ENCODE data around the gene VTI1A.
"Not testable (repeated sequence)": the region's sequence is repeated elsewhere in the genome, so short reads cannot be mapped to it uniquely, and the experiment has no call there.

Gene VTI1A

GRCh38 chr10:112536663-112537062 is 89.6 kb downstream of the VTI1A start:
- no peaks in the 10 kb centered on the region for H3K4me1 ChIP-seq (ENCODE audit: control insufficient read depth, insufficient read depth, low read length)
- no CpG with 5 or more reads among the region's 8 CpGs for WGBS (ENCODE audit: insufficient coverage, insufficient read length)
- no peaks in the 10 kb centered on the region for H3K9me3 ChIP-seq (ENCODE audit: control insufficient read depth, insufficient read depth, low read length)
- no peaks in the 10 kb centered on the region for H3K36me3 ChIP-seq (ENCODE audit: control insufficient read depth, insufficient read depth, low read length)
- no peaks in the 10 kb centered on the region for H3K27me3 ChIP-seq (ENCODE audit: control insufficient read depth, insufficient read depth, low read length)
- H3K27ac ChIP-seq (ENCODE audit: low read length): no peak overlapping the region
- no peak for DNase-seq (ENCODE audit: low read depth, low spot score)
- H3K4me3 ChIP-seq (ENCODE audit: low read length): no peak overlapping the region

GRCh38 chr10:112538168-112538567 is 91.2 kb downstream of the VTI1A start:
- no peak for DNase-seq (ENCODE audit: low read depth, low spot score)
- H3K27me3 ChIP-seq (ENCODE audit: control insufficient read depth, insufficient read depth, low read length): no peaks in the 10 kb centered on the region
- H3K4me1 ChIP-seq (ENCODE audit: control insufficient read depth, insufficient read depth, low read length): no peaks in the 10 kb centered on the region
- no CpG with 5 or more reads among the region's 7 CpGs for WGBS (ENCODE audit: insufficient coverage, insufficient read length)
- no peaks in the 10 kb centered on the region for H3K36me3 ChIP-seq (ENCODE audit: control insufficient read depth, insufficient read depth, low read length)
- H3K9me3 ChIP-seq (ENCODE audit: control insufficient read depth, insufficient read depth, low read length): no peaks in the 10 kb centered on the region
- no peak overlapping the region for H3K4me3 ChIP-seq (ENCODE audit: low read length)
- no peak overlapping the region for H3K27ac ChIP-seq (ENCODE audit: low read length)

DNA sequence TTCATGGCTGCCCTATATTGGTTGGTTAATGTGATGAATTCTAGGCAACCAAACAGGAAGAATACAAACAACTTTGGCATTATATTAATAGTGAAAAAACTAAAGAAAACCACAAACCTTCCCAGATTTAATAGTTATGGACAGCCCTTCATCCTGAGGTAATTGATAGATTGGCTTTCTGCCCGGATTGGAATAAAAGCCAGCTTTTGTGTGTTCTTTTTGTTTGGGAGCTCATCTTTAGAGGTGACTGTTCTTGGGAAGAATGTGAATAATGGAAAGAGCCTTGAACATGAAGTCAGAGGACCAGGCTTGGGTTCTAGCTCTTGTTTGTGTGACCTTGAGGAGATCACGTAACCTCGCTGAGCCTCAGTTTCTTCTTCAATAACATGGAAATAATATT is 92.3 kb downstream of the VTI1A start:
- no peak for DNase-seq (ENCODE audit: low read depth, low spot score)
- Histone ChIP-seq H3K27me3 (ENCODE audit: control insufficient read depth, insufficient read depth, low read length) (no peaks in the 10 kb centered on the region), H3K27ac (ENCODE audit: low read length) (no peak overlapping the region), H3K4me3 (ENCODE audit: low read length) (no peak overlapping the region), H3K9me3 (ENCODE audit: control insufficient read depth, insufficient read depth, low read length) (no peaks in the 10 kb centered on the region), H3K4me1 (ENCODE audit: control insufficient read depth, insufficient read depth, low read length) (no peaks in the 10 kb centered on the region), H3K36me3 (ENCODE audit: control insufficient read depth, insufficient read depth, low read length) (no peaks in the 10 kb centered on the region)
- WGBS (ENCODE audit: insufficient coverage, insufficient read length): no CpG with 5 or more reads among the region's 3 CpGs

- not testable (repeated sequence) for H3K9me3 ChIP-seq (ENCODE audit: control insufficient read depth, insufficient read depth, low read length); H3K4me3 ChIP-seq (ENCODE audit: low read length); H3K27ac ChIP-seq (ENCODE audit: low read length); H3K36me3 ChIP-seq (ENCODE audit: control insufficient read depth, insufficient read depth, low read length); H3K27me3 ChIP-seq (ENCODE audit: control insufficient read depth, insufficient read depth, low read length); H3K4me1 ChIP-seq (ENCODE audit: control insufficient read depth, insufficient read depth, low read length); DNase-seq (ENCODE audit: low read depth, low spot score)
- WGBS (ENCODE audit: insufficient coverage, insufficient read length): no CpG with 5 or more reads among the region's 5 CpGs
These were observed 95.8 kb downstream of the VTI1A start for GRCh38 chr10:112542823-112543222.

- Histone ChIP-seq H3K36me3 (ENCODE audit: control insufficient read depth, insufficient read depth, low read length) (no peaks in the 10 kb centered on the region), H3K27ac (ENCODE audit: low read length) (no peak overlapping the region), H3K4me3 (ENCODE audit: low read length) (no peak overlapping the region), H3K4me1 (ENCODE audit: control insufficient read depth, insufficient read depth, low read length) (no peaks in the 10 kb centered on the region), H3K9me3 (ENCODE audit: control insufficient read depth, insufficient read depth, low read length) (no peaks in the 10 kb centered on the region), H3K27me3 (ENCODE audit: control insufficient read depth, insufficient read depth, low read length) (no peaks in the 10 kb centered on the region)
- WGBS (ENCODE audit: insufficient coverage, insufficient read length): no CpG with 5 or more reads among the region's 2 CpGs
- DNase-seq (ENCODE audit: low read depth, low spot score): no peak
These were observed 99.5 kb downstream of the VTI1A start for GRCh38 chr10:112546474-112546873.

- Histone ChIP-seq H3K27me3 (ENCODE audit: control insufficient read depth, insufficient read depth, low read length) (no peaks in the 10 kb centered on the region), H3K36me3 (ENCODE audit: control insufficient read depth, insufficient read depth, low read length) (no peaks in the 10 kb centered on the region), H3K4me3 (ENCODE audit: low read length) (no peak overlapping the region), H3K9me3 (ENCODE audit: control insufficient read depth, insufficient read depth, low read length) (no peaks in the 10 kb centered on the region), H3K4me1 (ENCODE audit: control insufficient read depth, insufficient read depth, low read length) (no peaks in the 10 kb centered on the region), H3K27ac (ENCODE audit: low read length) (no peak overlapping the region)
- no peak for DNase-seq (ENCODE audit: low read depth, low spot score)
- no CpG with 5 or more reads among the region's 8 CpGs for WGBS (ENCODE audit: insufficient coverage, insufficient read length)
These were observed 101.7 kb downstream of the VTI1A start for GRCh38 chr10:112548535-112549276.

- H3K9me3 ChIP-seq (ENCODE audit: control insufficient read depth, insufficient read depth, low read length): no peaks in the 10 kb centered on the region
- DNase-seq (ENCODE audit: low read depth, low spot score): no peak
- H3K36me3 ChIP-seq (ENCODE audit: control insufficient read depth, insufficient read depth, low read length): no peaks in the 10 kb centered on the region
- no peak overlapping the region for H3K4me3 ChIP-seq (ENCODE audit: low read length)
- no peak overlapping the region for H3K27ac ChIP-seq (ENCODE audit: low read length)
- no peaks in the 10 kb centered on the region for H3K4me1 ChIP-seq (ENCODE audit: control insufficient read depth, insufficient read depth, low read length)
- WGBS (ENCODE audit: insufficient coverage, insufficient read length): no CpG with 5 or more reads among the region's 4 CpGs
- H3K27me3 ChIP-seq (ENCODE audit: control insufficient read depth, insufficient read depth, low read length): no peaks in the 10 kb centered on the region
These were observed 105.6 kb downstream of the VTI1A start for GRCh38 chr10:112552593-112553110.

- H3K4me3 ChIP-seq (ENCODE audit: low read length): no peak overlapping the region
- H3K9me3 ChIP-seq (ENCODE audit: control insufficient read depth, insufficient read depth, low read length): no peaks in the 10 kb centered on the region
- no peak overlapping the region for H3K27ac ChIP-seq (ENCODE audit: low read length)
- WGBS (ENCODE audit: insufficient coverage, insufficient read length): no CpG with 5 or more reads among the region's 3 CpGs
- H3K4me1 ChIP-seq (ENCODE audit: control insufficient read depth, insufficient read depth, low read length): no peaks in the 10 kb centered on the region
- DNase-seq (ENCODE audit: low read depth, low spot score): no peak
- no peaks in the 10 kb centered on the region for H3K36me3 ChIP-seq (ENCODE audit: control insufficient read depth, insufficient read depth, low read length)
- H3K27me3 ChIP-seq (ENCODE audit: control insufficient read depth, insufficient read depth, low read length): no peaks in the 10 kb centered on the region
These were observed 106.3 kb downstream of the VTI1A start for GRCh38 chr10:112553315-112553714.

GRCh38 chr10:112554263-112554662 is 107.2 kb downstream of the VTI1A start:
- no peaks in the 10 kb centered on the region for H3K9me3 ChIP-seq (ENCODE audit: control insufficient read depth, insufficient read depth, low read length)
- DNase-seq (ENCODE audit: low read depth, low spot score): no peak
- no peaks in the 10 kb centered on the region for H3K27me3 ChIP-seq (ENCODE audit: control insufficient read depth, insufficient read depth, low read length)
- no peaks in the 10 kb centered on the region for H3K36me3 ChIP-seq (ENCODE audit: control insufficient read depth, insufficient read depth, low read length)
- no peak overlapping the region for H3K4me3 ChIP-seq (ENCODE audit: low read length)
- no peak overlapping the region for H3K27ac ChIP-seq (ENCODE audit: low read length)
- H3K4me1 ChIP-seq (ENCODE audit: control insufficient read depth, insufficient read depth, low read length): no peaks in the 10 kb centered on the region

GRCh38 chr10:112557197-112557596 is 110.2 kb downstream of the VTI1A start:
- WGBS (ENCODE audit: insufficient coverage, insufficient read length): no CpG with 5 or more reads among the region's 2 CpGs
- H3K4me3 ChIP-seq (ENCODE audit: low read length): no peak overlapping the region
- no peaks in the 10 kb centered on the region for H3K36me3 ChIP-seq (ENCODE audit: control insufficient read depth, insufficient read depth, low read length)

GRCh38 chr10:112558476-112559142 is 111.6 kb downstream of the VTI1A start:
- Histone ChIP-seq H3K36me3 (ENCODE audit: control insufficient read depth, insufficient read depth, low read length) (no peaks in the 10 kb centered on the region), H3K4me1 (ENCODE audit: control insufficient read depth, insufficient read depth, low read length) (no peaks in the 10 kb centered on the region), H3K27me3 (ENCODE audit: control insufficient read depth, insufficient read depth, low read length) (no peaks in the 10 kb centered on the region), H3K27ac (ENCODE audit: low read length) (no peak overlapping the region), H3K4me3 (ENCODE audit: low read length) (no peak overlapping the region), H3K9me3 (ENCODE audit: control insufficient read depth, insufficient read depth, low read length) (no peaks in the 10 kb centered on the region)
- WGBS (ENCODE audit: insufficient coverage, insufficient read length): no CpG with 5 or more reads among the region's 4 CpGs
- DNase-seq (ENCODE audit: low read depth, low spot score): no peak

More at GRCh38 chr10:112557197-112557596, 110.2 kb downstream of the VTI1A start:
- Histone ChIP-seq H3K27me3 (ENCODE audit: control insufficient read depth, insufficient read depth, low read length) (no peaks in the 10 kb centered on the region), H3K27ac (ENCODE audit: low read length) (no peak overlapping the region), H3K4me1 (ENCODE audit: control insufficient read depth, insufficient read depth, low read length) (no peaks in the 10 kb centered on the region), H3K9me3 (ENCODE audit: control insufficient read depth, insufficient read depth, low read length) (no peaks in the 10 kb centered on the region)
- DNase-seq (ENCODE audit: low read depth, low spot score): no peak

Data from iPS DF 6.9 (cell line).